Mucosa of descending colon (tissue), 3 donors: Measurements from ENCODE around the gene GALNT9. TPM values are rescaled to one million over a fixed set of nuclear protein-coding genes. Genes with fewer than 3 reads are reported as not detected.

ENCODE experiments used
- ATAC-seq: fragments of 200-7000 bp; cut with Tn5 transposase; one replicate; pipeline ENCODE4 v1.9.1; 2020; ENCODE audit warnings: mild to moderate bottlenecking, moderate library complexity
- DNase-seq, 3 donors: peaks; one replicate each; pipeline ENCODE4 v3.0.0-alpha.2; 2020
- H3K36me3 ChIP-seq: fragments of 200-600 bp; one replicate; pipeline ENCODE4 v1.8.0; 2021; ENCODE audit warnings: low read depth, mild to moderate bottlenecking
- H3K4me1 ChIP-seq: fragments of 200-600 bp; one replicate; pipeline ENCODE4 v1.8.0; 2021; ENCODE audit warnings: low read depth, mild to moderate bottlenecking
- H3K4me3 ChIP-seq: fragments of 200-600 bp; one replicate; pipeline ENCODE4 v1.8.0; 2021; ENCODE audit warnings: mild to moderate bottlenecking
- H3K9me3 ChIP-seq: fragments of 200-600 bp; one replicate; pipeline ENCODE4 v1.8.0; 2021; ENCODE audit warnings: mild to moderate bottlenecking
- CTCF ChIP-seq: fragments of 200-600 bp; IDR thresholded peaks from one replicate; pipeline ENCODE4 v1.8.0; 2022; ENCODE audit warnings: antibody characterized with exemption, mild to moderate bottlenecking
- intact Hi-C, 2 donors: fragments of 100-400 bp; cut with DNase I in 1 of 2; cut with micrococcal nuclease in 1 of 2; formaldehyde crosslinking; loops; one replicate each; pipeline versions ENCODE4 v1.11.0 to v1.11.1; 2022; cut with DNase I, micrococcal nuclease
- total RNA-seq, 3 donors: library from RNA; stranded (reverse); fragmentation: NEBNext Ultra II Directional in 2 of 3; extraction: Animal tissue kit (Norgen Biotek cat#: 25700) in 2 of 3; gene quantifications; one replicate each; pipeline versions ENCODE4 v1.2.1 to v1.2.4, GENCODE V29; 2021 to 2023
- donor health status: DM: no; HTN: no; CAD: no; lungs with moderate emphysema.
- donor health status: DM: no; HTN: no; CAD: no.
- donor health status: DM: no; HTN: yes; CAD: no.

Gene GALNT9
- total RNA-seq, 3 donors from 2014 or later, result 0.43 to 3.7 TPM; not detected in 1

GRCh38 chr12:132187646-132188450, 141.5 kb downstream of the GALNT9 start:
- TF ChIP-seq CTCF, result no peak
- intact Hi-C loops, result no loop called here
- peaks cover 9% of the 10 kb centered on the region for H3K4me1 ChIP-seq
- no peaks in the 10 kb centered on the region for H3K9me3 ChIP-seq
- DNase-seq (peak in 1 of 3 donors; percentile 52), ATAC-seq (no peak)
- no peak overlapping the region for H3K4me3 ChIP-seq
- H3K36me3 ChIP-seq, result no peaks in the 10 kb centered on the region

GRCh38 chr12:132186857-132187620, 142.3 kb downstream of the GALNT9 start:
- intact Hi-C loops, result no loop called here
- no peak overlapping the region for H3K4me3 ChIP-seq
- TF ChIP-seq CTCF, result no peak
- ATAC-seq (no peak), DNase-seq (peak in 1 of 3 donors; percentile 49)
- H3K36me3 ChIP-seq, result no peaks in the 10 kb centered on the region
- H3K4me1 ChIP-seq, result peaks cover 9% of the 10 kb centered on the region
- no peaks in the 10 kb centered on the region for H3K9me3 ChIP-seq

GRCh38 chr12:132186208-132186856, 143.1 kb downstream of the GALNT9 start:
- no peak overlapping the region for H3K4me3 ChIP-seq
- no peak for DNase-seq
- no peak for ATAC-seq

GRCh38 chr12:132185705-132186104, 143.7 kb downstream of the GALNT9 start:
- Histone ChIP-seq H3K36me3 (no peaks in the 10 kb centered on the region), H3K4me1 (peaks cover 9% of the 10 kb centered on the region), H3K4me3 (no peak overlapping the region), H3K9me3 (no peaks in the 10 kb centered on the region)
- DNase-seq (no peak), ATAC-seq (no peak)
- TF ChIP-seq CTCF, result no peak
- intact Hi-C loops, result no loop called here

More at GRCh38 chr12:132186208-132186856, 143.1 kb downstream of the GALNT9 start:
- H3K36me3 ChIP-seq, result no peaks in the 10 kb centered on the region
- no peaks in the 10 kb centered on the region for H3K9me3 ChIP-seq
- no peak for TF ChIP-seq CTCF
- peaks cover 9% of the 10 kb centered on the region for H3K4me1 ChIP-seq
- intact Hi-C loops, result no loop called here

- no peaks in the 10 kb centered on the region for H3K9me3 ChIP-seq
- no peak for TF ChIP-seq CTCF
- H3K4me1 ChIP-seq, result no peaks in the 10 kb centered on the region
- no peak for ATAC-seq
- no peak overlapping the region for H3K4me3 ChIP-seq
- intact Hi-C loops, result no loop called here
- no peaks in the 10 kb centered on the region for H3K36me3 ChIP-seq
- no peak for DNase-seq
Observed at GRCh38 chr12:132182711-132183365, 146.6 kb downstream of the GALNT9 start.
